ENCODE results near the gene UFSP2.

Gene UFSP2, protein sequence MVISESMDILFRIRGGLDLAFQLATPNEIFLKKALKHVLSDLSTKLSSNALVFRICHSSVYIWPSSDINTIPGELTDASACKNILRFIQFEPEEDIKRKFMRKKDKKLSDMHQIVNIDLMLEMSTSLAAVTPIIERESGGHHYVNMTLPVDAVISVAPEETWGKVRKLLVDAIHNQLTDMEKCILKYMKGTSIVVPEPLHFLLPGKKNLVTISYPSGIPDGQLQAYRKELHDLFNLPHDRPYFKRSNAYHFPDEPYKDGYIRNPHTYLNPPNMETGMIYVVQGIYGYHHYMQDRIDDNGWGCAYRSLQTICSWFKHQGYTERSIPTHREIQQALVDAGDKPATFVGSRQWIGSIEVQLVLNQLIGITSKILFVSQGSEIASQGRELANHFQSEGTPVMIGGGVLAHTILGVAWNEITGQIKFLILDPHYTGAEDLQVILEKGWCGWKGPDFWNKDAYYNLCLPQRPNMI

DNA sequence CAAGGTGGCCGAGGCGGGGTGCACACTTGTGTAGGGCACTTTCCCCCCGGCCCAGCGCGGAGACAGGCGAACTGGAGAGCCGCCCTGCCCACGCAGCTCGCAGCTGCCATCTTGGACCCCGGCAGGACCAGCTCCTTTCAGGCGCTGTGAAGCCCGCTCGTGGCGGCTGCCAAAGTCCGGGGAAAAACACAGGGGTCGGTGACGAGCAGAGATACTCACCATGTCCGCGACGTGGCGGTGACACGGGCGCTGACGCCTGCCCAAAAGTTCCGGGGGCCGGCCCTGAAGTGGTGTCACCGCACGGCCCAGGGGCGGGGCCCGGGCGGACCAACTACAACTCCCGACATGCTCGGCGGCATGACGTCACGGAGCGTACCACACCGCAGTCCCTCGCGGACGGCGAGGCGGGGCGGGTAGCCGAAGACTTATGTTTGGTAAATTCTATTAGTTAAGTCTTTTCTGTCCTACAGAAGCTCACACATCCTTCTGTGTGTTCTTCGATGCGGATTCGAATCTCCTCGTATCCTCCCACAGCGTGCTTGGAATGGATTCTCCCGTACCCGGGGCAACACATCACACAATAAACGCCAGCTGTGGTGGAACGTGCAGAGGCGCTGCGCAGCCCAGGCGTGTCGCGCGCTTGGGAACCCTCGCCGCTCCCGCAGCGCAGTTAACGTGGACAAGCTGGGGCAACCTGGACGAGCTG, at the start of gene UFSP2:
Gene UFSP2, minus strand, starts transcription at position 318 of the 706 bp plus-strand sequence. Its CDS starts 96 bp downstream, at position 222.
- H3K4me2 ChIP-seq = peak within 1 kb of the TSS; percentile 80 to 96 (median 88)
- H3K9ac ChIP-seq = peak within 1 kb of the TSS; percentile 90 to 99 (median 97)
- no peak for TF ChIP-seq Cebpa-rat (IDR thresholded peaks at IDR 0.05)
- peak within 1 kb of the TSS; percentile 63 to 81 (median 76) for H3K4me3 ChIP-seq
- H4K20me1 ChIP-seq = no peaks in the 10 kb centered on the region
- peaks cover 4 to 23% (median 14%) of the 10 kb centered on the region in 11 experiments; a peak in 16 of 22 replicates for H3K36me3 ChIP-seq
- peak within 1 kb of the TSS; percentile 92 to 100 (median 99) for H3K27ac ChIP-seq
- H3K4me1 ChIP-seq = peaks cover 7 to 23% (median 15%) of the 10 kb centered on the region in 10 experiments
- H3K9me3 ChIP-seq (replicated peaks in 1 of 11) = no peaks in the 10 kb centered on the region
- no peaks in the 10 kb centered on the region for H3K27me3 ChIP-seq

DNA sequence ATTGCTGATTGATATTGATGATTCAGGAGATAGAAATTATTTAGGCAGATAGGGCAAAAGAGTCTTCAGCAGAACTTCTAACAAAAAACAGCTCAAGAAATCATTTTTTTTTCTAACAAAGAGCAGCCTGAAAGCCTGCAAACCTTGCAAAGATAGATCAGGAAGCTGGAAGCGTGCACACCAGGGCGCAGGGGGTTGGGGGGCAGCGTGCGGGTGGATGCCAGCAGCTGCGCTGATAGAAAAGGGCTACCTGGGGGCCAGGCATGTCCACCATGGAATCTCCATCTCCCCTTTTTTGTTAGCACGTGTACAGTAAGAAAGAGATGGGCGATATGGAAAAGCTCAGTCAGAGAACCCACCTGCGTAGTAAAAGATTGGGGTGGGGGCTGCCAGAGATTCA, 47.5 kb upstream of the UFSP2 start:
- Histone ChIP-seq H3K4me3 (no peak overlapping the region), H3K4me2 (no peak overlapping the region), H3K9ac (no peak overlapping the region), H3K4me1 (peaks cover 4 to 20% (median 13%) of the 10 kb centered on the region in 10 experiments; a peak in 16 of 20 replicates), H4K20me1 (no peaks in the 10 kb centered on the region), H3K36me3 (no peaks in the 10 kb centered on the region), H3K27ac (no peak overlapping the region), H3K9me3 (replicated peaks in 1 of 11) (peaks cover 0 to 6% (median 0%) of the 10 kb centered on the region in 11 experiments; a peak in 1 of 22 replicates), H3K27me3 (peaks cover 0 to 16% (median 10%) of the 10 kb centered on the region in 11 experiments; a peak in 16 of 22 replicates)
- no peak for TF ChIP-seq Cebpa-rat (IDR thresholded peaks at IDR 0.05)

DNA sequence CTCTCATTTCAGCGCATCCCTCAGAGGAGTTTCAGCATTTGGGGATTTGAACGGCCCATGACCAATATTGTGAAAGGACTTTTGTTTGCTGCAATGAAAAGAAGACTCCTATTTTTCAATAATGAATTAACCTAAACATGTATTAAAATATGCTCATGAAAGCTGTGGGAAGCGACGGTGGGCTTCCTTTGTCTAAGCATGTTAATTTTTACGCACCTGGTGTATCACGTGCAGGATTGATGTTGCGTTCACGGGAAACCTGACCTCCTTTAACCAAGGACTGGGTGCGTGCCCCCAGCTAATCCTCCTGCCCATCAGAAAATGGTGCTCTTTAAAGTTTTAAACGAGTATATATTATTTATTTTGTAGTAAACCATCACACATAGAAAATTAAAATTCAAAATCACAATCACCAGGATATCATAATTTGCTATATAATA, 46.4 kb upstream of the UFSP2 start:
- peak overlapping the region; percentile 70 to 96 (median 82) for H3K4me3 ChIP-seq

DNA sequence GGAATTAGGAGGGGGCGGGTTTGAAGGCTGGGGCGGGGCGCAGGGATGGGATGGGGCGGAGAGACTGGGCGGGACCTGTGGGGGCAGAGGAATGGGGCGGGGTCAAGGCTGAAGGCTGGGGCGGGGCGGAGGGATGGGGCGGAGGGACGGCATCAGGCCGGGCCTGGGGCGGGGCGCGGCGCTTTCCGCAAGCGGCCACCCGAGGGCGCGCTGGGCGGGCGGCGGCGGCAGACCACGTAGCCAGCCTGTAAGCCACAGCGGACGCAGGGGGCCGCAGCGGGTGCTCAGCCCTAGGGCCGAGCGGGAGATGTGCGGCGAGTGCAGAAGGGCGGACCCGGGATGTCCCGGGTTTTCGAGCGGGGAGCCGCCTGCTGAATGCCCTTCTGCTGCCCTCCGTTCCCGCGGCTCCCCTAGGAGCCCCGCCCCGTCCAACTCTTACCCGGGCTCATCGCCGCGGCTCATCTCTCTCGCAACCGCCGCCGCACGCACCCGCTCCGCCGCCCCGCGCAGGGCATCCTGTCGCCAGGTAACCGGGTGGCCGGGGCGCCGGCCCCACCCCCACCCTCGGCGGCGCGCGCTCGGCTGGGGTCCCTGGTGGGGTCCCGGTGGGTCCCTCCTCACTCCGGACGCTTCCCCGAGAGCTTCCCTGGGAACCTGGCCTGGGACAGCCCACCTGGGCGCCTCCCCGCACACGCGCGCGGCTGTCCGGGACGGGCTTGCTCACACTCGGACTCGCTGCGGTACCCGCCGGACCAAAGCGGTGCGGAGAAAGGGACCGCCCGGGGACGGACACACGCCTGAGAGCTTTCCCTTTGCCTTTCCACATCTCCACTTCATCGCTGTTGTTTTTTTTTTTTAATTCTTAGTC, 45.7 kb upstream of the UFSP2 start, which contains the start of gene CCDC110:
Gene CCDC110, minus strand, starts transcription at position 499 of the 868 bp plus-strand sequence. Its CDS starts 50 bp downstream, at position 449.
- Histone ChIP-seq H3K36me3 (no peaks in the 10 kb centered on the region), H3K9me3 (replicated peaks in 1 of 11) (peaks cover 0 to 6% (median 0%) of the 10 kb centered on the region in 11 experiments; a peak in 1 of 22 replicates), H3K4me2 (peak within 1 kb of the TSS; percentile 97 to 100 (median 99)), H3K27me3 (peaks cover 0 to 16% (median 10%) of the 10 kb centered on the region in 11 experiments; a peak in 16 of 22 replicates), H3K4me3 (peak within 1 kb of the TSS; percentile 70 to 96 (median 82)), H3K9ac (peak within 1 kb of the TSS; percentile 72 to 86 (median 82)), H3K27ac (peak within 1 kb of the TSS; percentile 27 to 83 (median 71); a peak in 21 of 22 replicates), H4K20me1 (no peaks in the 10 kb centered on the region), H3K4me1 (peaks cover 4 to 20% (median 13%) of the 10 kb centered on the region in 10 experiments; a peak in 16 of 20 replicates)
- no peak for TF ChIP-seq Cebpa-rat (IDR thresholded peaks at IDR 0.05)

More for the DNA sequence above, 46.4 kb upstream of the UFSP2 start:
- TF ChIP-seq Cebpa-rat (IDR thresholded peaks at IDR 0.05) = no peak
- Histone ChIP-seq H3K4me2 (peak overlapping the region; percentile 92 to 100 (median 99)), H3K27ac (peak overlapping the region in 9 of 11 experiments; percentile 58 to 83 (median 73); a peak in 10 of 22 replicates), H4K20me1 (no peaks in the 10 kb centered on the region), H3K9ac (peak overlapping the region; percentile 72 to 86 (median 82); a peak in 20 of 22 replicates), H3K9me3 (replicated peaks in 1 of 11) (peaks cover 0 to 6% (median 0%) of the 10 kb centered on the region in 11 experiments; a peak in 1 of 22 replicates), H3K4me1 (peaks cover 4 to 20% (median 13%) of the 10 kb centered on the region in 10 experiments; a peak in 16 of 20 replicates), H3K27me3 (peaks cover 0 to 16% (median 10%) of the 10 kb centered on the region in 11 experiments; a peak in 16 of 22 replicates), H3K36me3 (no peaks in the 10 kb centered on the region)

DNA sequence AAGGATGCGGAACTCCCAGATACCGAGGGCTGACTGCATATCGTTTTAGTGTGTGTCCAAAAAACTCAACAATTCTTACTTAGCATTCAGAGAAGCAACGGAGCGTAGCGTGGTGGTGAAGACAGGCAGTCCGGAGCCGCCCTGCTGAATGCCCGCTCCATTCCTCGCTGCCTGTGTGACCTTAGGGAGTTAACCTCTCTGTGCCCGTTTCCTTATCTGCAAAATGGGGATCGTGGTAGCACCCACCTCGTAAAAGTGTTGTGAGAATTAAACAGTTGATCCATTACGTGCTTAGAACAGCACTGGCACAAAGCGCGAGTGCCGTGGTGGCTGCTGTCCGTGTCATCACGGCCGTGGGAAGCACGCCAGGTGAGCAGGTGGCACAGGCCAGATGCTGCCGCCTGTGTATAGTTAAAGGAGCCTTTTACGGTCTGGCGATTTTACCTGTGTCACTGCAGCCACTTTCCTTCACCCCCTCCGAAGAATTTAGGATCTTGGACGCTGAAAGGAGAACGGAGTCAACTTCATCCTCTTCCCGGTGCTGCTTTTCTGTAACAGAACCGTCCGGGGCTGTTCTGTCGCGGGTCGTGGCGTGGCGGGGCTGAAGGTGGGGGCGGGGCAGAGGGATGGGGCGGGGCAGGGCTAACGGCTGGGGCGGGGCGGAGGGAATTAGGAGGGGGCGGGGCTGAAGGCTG, 44.9 kb upstream of the UFSP2 start:
- Histone ChIP-seq H3K27ac (peak overlapping the region in 10 of 11 experiments; percentile 15 to 66 (median 49); a peak in 17 of 22 replicates), H3K9ac (peak overlapping the region; percentile 53 to 75 (median 73); a peak in 21 of 22 replicates)

DNA sequence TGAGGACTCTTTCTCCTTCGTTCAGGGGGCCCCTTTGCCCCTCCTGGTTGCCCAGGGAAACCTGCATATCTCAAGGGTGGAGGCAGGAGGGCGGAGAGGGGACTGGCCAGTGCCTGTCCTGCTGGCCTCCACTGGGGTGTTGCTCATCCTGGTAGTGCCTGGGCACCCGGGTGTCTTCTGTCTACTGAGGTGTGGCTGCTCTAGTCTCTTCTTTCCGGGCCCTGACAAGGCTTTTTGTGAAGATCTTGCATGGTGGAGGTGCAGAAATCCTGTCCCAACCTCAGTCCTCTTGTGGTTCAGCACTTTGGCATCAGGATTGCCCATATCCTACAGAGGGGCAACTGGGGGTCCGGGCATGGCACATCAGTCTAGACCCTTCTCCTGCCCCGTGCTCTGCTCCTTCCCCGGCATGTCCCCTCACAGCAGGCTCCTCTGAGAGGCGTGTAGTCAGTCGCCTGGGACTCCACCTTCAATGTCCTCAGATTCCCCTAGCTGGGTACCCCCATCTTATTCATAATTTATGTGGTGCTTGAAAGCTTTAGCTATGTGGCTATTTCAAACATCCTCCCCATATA, 43.9 kb upstream of the UFSP2 start:
- Histone ChIP-seq H3K27me3 (peaks cover 0 to 16% (median 10%) of the 10 kb centered on the region in 11 experiments; a peak in 16 of 22 replicates), H3K36me3 (no peaks in the 10 kb centered on the region), H3K4me2 (peak overlapping the region in 1 of 11 experiments; percentile 95; a peak in 2 of 22 replicates), H3K9ac (no peak overlapping the region), H4K20me1 (no peaks in the 10 kb centered on the region), H3K9me3 (replicated peaks in 1 of 11) (peaks cover 0 to 6% (median 0%) of the 10 kb centered on the region in 11 experiments; a peak in 1 of 22 replicates), H3K4me1 (peaks cover 13 to 20% (median 13%) of the 10 kb centered on the region in 10 experiments; a peak in 16 of 20 replicates), H3K4me3 (no peak overlapping the region), H3K27ac (no peak overlapping the region)
- TF ChIP-seq Cebpa-rat (IDR thresholded peaks at IDR 0.05) = no peak

More for the DNA sequence above, 44.9 kb upstream of the UFSP2 start:
- peaks cover 4 to 20% (median 13%) of the 10 kb centered on the region in 10 experiments; a peak in 16 of 20 replicates for H3K4me1 ChIP-seq
- peak overlapping the region; percentile 59 to 77 (median 68) for H3K4me3 ChIP-seq
- H3K4me2 ChIP-seq = peak overlapping the region; percentile 95 to 99 (median 98)
- TF ChIP-seq Cebpa-rat (IDR thresholded peaks at IDR 0.05) = no peak
- H4K20me1 ChIP-seq = no peaks in the 10 kb centered on the region
- peaks cover 0 to 16% (median 10%) of the 10 kb centered on the region in 11 experiments; a peak in 16 of 22 replicates for H3K27me3 ChIP-seq
- no peaks in the 10 kb centered on the region for H3K36me3 ChIP-seq
- peaks cover 0 to 6% (median 0%) of the 10 kb centered on the region in 11 experiments; a peak in 1 of 22 replicates for H3K9me3 ChIP-seq (replicated peaks in 1 of 11)

DNA sequence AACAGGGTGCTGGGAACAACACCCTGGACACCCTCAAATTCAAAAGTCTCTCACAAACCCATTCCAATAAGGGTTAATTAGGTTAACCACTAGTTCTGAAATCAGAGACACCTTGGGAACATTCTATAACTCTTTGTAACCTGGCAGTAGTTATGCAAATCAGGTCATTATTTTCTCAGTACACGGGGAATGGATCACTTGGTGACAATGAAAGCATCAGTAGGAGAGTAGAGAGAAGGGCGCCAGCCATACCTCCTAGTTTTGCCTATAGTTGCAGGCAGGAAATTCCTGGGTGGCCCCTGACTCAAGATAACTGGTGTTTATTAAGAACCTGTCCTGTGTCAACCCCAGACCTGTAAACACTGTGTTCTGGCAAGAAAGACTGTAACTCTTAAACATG, 43.2 kb upstream of the UFSP2 start:
- Histone ChIP-seq H3K4me1 (peaks cover 13 to 20% (median 17%) of the 10 kb centered on the region in 10 experiments; a peak in 17 of 20 replicates), H3K27me3 (peaks cover 0 to 16% (median 10%) of the 10 kb centered on the region in 11 experiments; a peak in 16 of 22 replicates), H3K27ac (no peak overlapping the region), H3K4me2 (no peak overlapping the region), H3K9ac (no peak overlapping the region), H3K4me3 (no peak overlapping the region), H3K36me3 (no peaks in the 10 kb centered on the region), H3K9me3 (replicated peaks in 1 of 11) (peaks cover 0 to 6% (median 0%) of the 10 kb centered on the region in 11 experiments; a peak in 1 of 22 replicates), H4K20me1 (no peaks in the 10 kb centered on the region)
- no peak for TF ChIP-seq Cebpa-rat (IDR thresholded peaks at IDR 0.05)

Measured in BLaER1 treated with 17β-estradiol and CSF1 and Interleukin-3, amounts not matched to agents 10 nM and 100 nM (cell line).